Measurements from ENCODE around the gene LYSMD2.

DNA sequence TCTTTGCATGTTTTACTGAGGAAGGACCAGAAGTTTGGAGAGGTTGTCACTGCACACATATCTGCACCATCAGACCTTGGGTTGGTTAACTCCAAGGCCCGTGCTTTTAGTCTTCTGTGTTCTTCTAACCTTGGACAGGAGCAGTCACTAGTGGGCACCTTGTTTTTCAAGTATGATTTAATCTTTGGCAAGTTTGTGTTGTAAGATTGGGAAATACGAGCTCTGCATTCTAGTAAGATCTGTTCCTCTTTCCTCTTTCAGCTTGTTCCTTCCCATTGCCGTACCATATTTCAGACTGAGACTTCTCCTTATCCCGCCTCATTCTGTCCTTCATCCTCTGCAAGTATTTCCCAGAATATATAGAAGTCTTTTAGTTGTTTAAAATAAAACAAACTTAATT lies 19.0 kb upstream of the LYSMD2 start:
- no peak for TF ChIP-seq POLR2A (IDR thresholded peaks at IDR 0.05)
- TF ChIP-seq, protein P1, sequence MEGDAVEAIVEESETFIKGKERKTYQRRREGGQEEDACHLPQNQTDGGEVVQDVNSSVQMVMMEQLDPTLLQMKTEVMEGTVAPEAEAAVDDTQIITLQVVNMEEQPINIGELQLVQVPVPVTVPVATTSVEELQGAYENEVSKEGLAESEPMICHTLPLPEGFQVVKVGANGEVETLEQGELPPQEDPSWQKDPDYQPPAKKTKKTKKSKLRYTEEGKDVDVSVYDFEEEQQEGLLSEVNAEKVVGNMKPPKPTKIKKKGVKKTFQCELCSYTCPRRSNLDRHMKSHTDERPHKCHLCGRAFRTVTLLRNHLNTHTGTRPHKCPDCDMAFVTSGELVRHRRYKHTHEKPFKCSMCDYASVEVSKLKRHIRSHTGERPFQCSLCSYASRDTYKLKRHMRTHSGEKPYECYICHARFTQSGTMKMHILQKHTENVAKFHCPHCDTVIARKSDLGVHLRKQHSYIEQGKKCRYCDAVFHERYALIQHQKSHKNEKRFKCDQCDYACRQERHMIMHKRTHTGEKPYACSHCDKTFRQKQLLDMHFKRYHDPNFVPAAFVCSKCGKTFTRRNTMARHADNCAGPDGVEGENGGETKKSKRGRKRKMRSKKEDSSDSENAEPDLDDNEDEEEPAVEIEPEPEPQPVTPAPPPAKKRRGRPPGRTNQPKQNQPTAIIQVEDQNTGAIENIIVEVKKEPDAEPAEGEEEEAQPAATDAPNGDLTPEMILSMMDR (IDR thresholded peaks at IDR 0.05) = no peak

Measured in heart left ventricle (tissue), 13 donors.